HepG2 (cell line): Measurements from ENCODE around the gene PGA3. TPM values are rescaled to one million over a fixed set of nuclear protein-coding genes. Genes with fewer than 3 reads are reported as not detected.
"Not testable (repeated sequence)": the region's sequence is repeated elsewhere in the genome, so short reads cannot be mapped to it uniquely, and the experiment has no call there.

Source experiments
- ATAC-seq: fragments of 200-7000 bp; cut with Tn5 transposase; 3 replicates; pipeline ENCODE4 v1.9.1; 2020; ENCODE audit warnings: mild to moderate bottlenecking, moderate library complexity
- BruUV-seq: library from RNA; stranded (reverse); fragments of 400-500 nt; replicated peaks from 2 replicates; lab custom pipeline; 2021; lab: Mats Ljungman, UMichigan
- CTCF ChIA-PET: fragments of 300-600 bp; formaldehyde crosslinking; extraction: SDS; loops from one replicate; lab custom pipeline; 2021; ENCODE audit warnings: low total read pairs, inconsistent platforms, low intra/inter-chr PET ratio; lab: Yijun Ruan, JAX
- POLR2A ChIA-PET: fragments of 350-600 bp; sonication (Branson Sonifier 250); formaldehyde crosslinking; loops from one replicate; lab custom pipeline; 2020; ENCODE audit warnings: antibody characterized with exemption, inconsistent platforms; lab: Yijun Ruan, JAX
- DNase-seq: peaks from one replicate; pipeline ENCODE4 v3.0.0-alpha.2; 2015; ENCODE audit warnings: low spot score
- FAIRE-seq: peaks from 3 replicates; lab custom pipeline; 2011; peaks lifted over from hg19 to GRCh38; lab: Jason Lieb, UNC
- H2AFZ ChIP-seq: one replicate; pipeline ENCODE4 v1.6.1; 2011; ENCODE audit warnings: low read length, inconsistent platforms
- H3K27ac ChIP-seq: fragments of 300-600 bp; 3 replicates; pipeline ENCODE4 v1.8.0; 2011; ENCODE audit warnings: mixed run types, mild to moderate bottlenecking, mixed read lengths, low read length, inconsistent platforms; ENCODE audit not compliant: insufficient read depth; ENCODE audit errors: extremely low read length
- H3K27me3 ChIP-seq, 2 experiments: fragments of 200-600 bp in 1 of 2; 2 replicates in 1 of 2; 3 replicates in 1 of 2; pipeline versions ENCODE4 v1.6.0 to v1.8.0; 2011; ENCODE audit warnings: low read length in 2 of 2, mild to moderate bottlenecking in 2 of 2, moderate library complexity in 2 of 2, inconsistent platforms in 1 of 2; ENCODE audit not compliant: insufficient read depth in 2 of 2, control insufficient read depth in 1 of 2
- H3K36me3 ChIP-seq, 2 experiments: fragments of 200-600 bp in 1 of 2; replicated peaks in 1 of 2; 2 replicates in 1 of 2; 3 replicates in 1 of 2; pipeline versions ENCODE4 v1.5.1 to v1.8.0; 2011; ENCODE audit warnings: low read length in 2 of 2, inconsistent platforms in 1 of 2; ENCODE audit not compliant: insufficient read depth in 2 of 2, control insufficient read depth in 1 of 2
- H3K4me1 ChIP-seq: 2 replicates; pipeline ENCODE4 v1.5.1; 2012; ENCODE audit warnings: low read length, inconsistent platforms; ENCODE audit not compliant: insufficient read depth
- H3K4me2 ChIP-seq: 2 replicates; pipeline ENCODE4 v1.6.0; 2011; ENCODE audit warnings: low read depth, low read length, inconsistent platforms
- H3K4me3 ChIP-seq, 3 experiments: fragments of 200-600 bp in 1 of 3; sonication (generic), shearing (Covaris generic) in 1 of 3; replicated peaks in 1 of 3; 2 replicates each; pipeline ENCODE4 v1.5.1; 2011 to 2016; ENCODE audit warnings: low read length in 3 of 3, inconsistent platforms in 2 of 3, low read depth in 2 of 3, mild to moderate bottlenecking in 2 of 3, control low read depth in 1 of 3, mixed read lengths in 1 of 3; ENCODE audit not compliant: insufficient read depth in 1 of 3
- H3K79me2 ChIP-seq: one replicate; pipeline ENCODE4 v1.6.1; 2011; ENCODE audit warnings: low read length, inconsistent platforms; ENCODE audit not compliant: insufficient read depth
- H3K9ac ChIP-seq: 2 replicates; pipeline ENCODE4 v1.6.0; 2011; ENCODE audit warnings: mild to moderate bottlenecking, low read depth, low read length, inconsistent platforms; ENCODE audit not compliant: insufficient read depth
- H3K9me3 ChIP-seq: 2 replicates; pipeline ENCODE4 v1.5.1; 2012; ENCODE audit warnings: mild to moderate bottlenecking, low read length
- H4K20me1 ChIP-seq: 2 replicates; pipeline ENCODE4 v1.6.0; 2011; ENCODE audit warnings: inconsistent platforms, mild to moderate bottlenecking, low read length, moderate library complexity; ENCODE audit not compliant: insufficient read depth
- FOXO1 ChIP-seq: sonication (generic); formaldehyde crosslinking; IDR thresholded peaks from 2 replicates; pipeline ENCODE4 v1.4.0; 2020; ENCODE audit warnings: missing genetic modification reagents
- IKZF5 ChIP-seq: IDR thresholded peaks from 2 replicates; pipeline ENCODE4 v1.6.1; 2018; ENCODE audit warnings: missing genetic modification reagents, mild to moderate bottlenecking, missing compliant biosample characterization
- KIAA2018 ChIP-seq: sonication (generic); formaldehyde crosslinking; IDR thresholded peaks from 2 replicates; pipeline ENCODE4 v1.5.0; 2020; ENCODE audit warnings: mild to moderate bottlenecking, missing genetic modification reagents, borderline replicate concordance
- NFE2L1 ChIP-seq: sonication (generic); formaldehyde crosslinking; IDR thresholded peaks from 2 replicates; pipeline ENCODE4 v1.4.0; 2020; ENCODE audit warnings: missing genetic modification reagents, mild to moderate bottlenecking, borderline replicate concordance
- SKIL ChIP-seq: sonication (generic); formaldehyde crosslinking; IDR thresholded peaks from 2 replicates; pipeline ENCODE4 v1.8.0; 2022; ENCODE audit warnings: missing genetic modification reagents, mild to moderate bottlenecking, moderate library complexity, borderline replicate concordance
- ZNF430 ChIP-seq: sonication (generic); formaldehyde crosslinking; IDR thresholded peaks from 2 replicates; pipeline ENCODE4 v1.9.0; 2021; ENCODE audit warnings: mild to moderate bottlenecking, missing genetic modification reagents
- ZNF460 ChIP-seq: sonication (generic); formaldehyde crosslinking; IDR thresholded peaks from 2 replicates; pipeline ENCODE4 v1.5.1; 2020; ENCODE audit warnings: missing genetic modification reagents, mild to moderate bottlenecking, borderline replicate concordance
- ZNF468 ChIP-seq: sonication (generic); formaldehyde crosslinking; IDR thresholded peaks from 2 replicates; pipeline ENCODE4 v1.8.0; 2022; ENCODE audit warnings: mild to moderate bottlenecking, moderate library complexity, missing genetic modification reagents
- ZNF547 ChIP-seq: sonication (generic); formaldehyde crosslinking; IDR thresholded peaks from 2 replicates; pipeline ENCODE4 v1.5.1; 2020; ENCODE audit warnings: mild to moderate bottlenecking, missing genetic modification reagents
- ZNF549 ChIP-seq: sonication (generic); formaldehyde crosslinking; IDR thresholded peaks from 2 replicates; pipeline ENCODE4 v1.5.0; 2020; ENCODE audit warnings: missing genetic modification reagents
- WGBS: methylation state at CpG from one replicate; pipeline ENCODE4 v1.1.6; 2017; ENCODE audit warnings: low lambda C conversion rate; 5-methylcytosine and 5-hydroxymethylcytosine counted together
- in situ Hi-C: cut with HindIII; loops from 2 replicates; pipeline ENCODE4 v1.10.0; 2017; ENCODE audit warnings: low pct_unique_long_range_greater_than_20kb; ENCODE audit not compliant: extremely low pct_ligation_motif_present
- intact Hi-C: fragments of 100-400 bp; cut with micrococcal nuclease; formaldehyde crosslinking; loops from one replicate; pipeline ENCODE4 v1.10.0; 2022; ENCODE audit not compliant: unreplicated experiment
- polyA plus RNA-seq, 8 experiments: library from polyadenylated mRNA; depleted of rRNA in 3 of 8; stranded (reverse) in 7 of 8; unstranded in 1 of 8; fragments of >200 nt; fragmentation: Illumina TruSeq in 4 of 8; extraction: Trizol in 4 of 8; gene quantifications; 2 replicates each; pipeline versions ENCODE4 v1.2.1 to v1.2.3, GENCODE V29; 2011 to 2016; ENCODE audit warnings: low read depth in 4 of 8, missing spikeins in 1 of 8, mixed read lengths in 1 of 8; ENCODE audit not compliant: insufficient read depth in 1 of 8
- total RNA-seq, 5 experiments: library from RNA; depleted of rRNA; stranded (reverse); fragments of >200 nt; fragmentation: Illumina TruSeq; extraction: Trizol; gene quantifications; 2 replicates each; pipeline ENCODE4 v1.2.3, GENCODE V29; 2016; ENCODE audit warnings: low read depth in 1 of 5

PGA3 gene
- total and polyA plus RNA-seq, 2 of the 13 experiments (the other 11 are each of a cell fraction or from before 2014, with no cell fraction given), result not detected

- TF ChIP-seq KIAA2018 (CRISPR knock-in tag) (no peak), ZNF460 (CRISPR knock-in tag) (no peak), ZNF430 (CRISPR knock-in tag) (no peak), SKIL (no peak), FOXO1 (peak; percentile 31; the same call in 1 of the 2 replicates), IKZF5 (CRISPR knock-in tag) (no peak), NFE2L1 (CRISPR knock-in tag) (no peak), ZNF468 (CRISPR knock-in tag) (no peak), ZNF549 (no peak), ZNF547 (CRISPR knock-in tag) (no peak)
Measured at GRCh38 chr11:61164606-61165424, 38.5 kb upstream of the PGA3 start (continued).

- in situ Hi-C loops, FAIRE-seq, H3K27ac ChIP-seq, H3K9me3 ChIP-seq, H3K79me2 ChIP-seq, H2AFZ ChIP-seq, intact Hi-C loops, POLR2A ChIA-PET, ATAC-seq, H4K20me1 ChIP-seq, H3K9ac ChIP-seq, H3K27me3 ChIP-seq, H3K36me3 ChIP-seq, BruUV-seq, DNase-seq, CTCF ChIA-PET: not testable (repeated sequence)
- peaks cover 41% of the 10 kb centered on the region for H3K4me1 ChIP-seq
- peak overlapping the region in 1 of 3 experiments; percentile 21; a peak in 1 of 6 replicates for H3K4me3 ChIP-seq
- peak overlapping the region; percentile 79 for H3K4me2 ChIP-seq
- 0% methylated on average over 2 of the region's 7 CpGs for WGBS
Measured at GRCh38 chr11:61165785-61166184, 37.5 kb upstream of the PGA3 start.
